GM23338 (cell line): Measurements from ENCODE around the gene FDX1. TPM values are rescaled to one million over a fixed set of nuclear protein-coding genes. Genes with fewer than 3 reads are reported as not detected.

Experiments used
- ATAC-seq: fragments of 200-7000 bp; cut with Tn5 transposase; 3 replicates; pipeline ENCODE4 v1.9.1; 2020
- DNase-seq: peaks from one replicate; pipeline ENCODE4 v3.0.0-alpha.2; 2015; ENCODE audit warnings: low spot score
- H2AFZ ChIP-seq: fragments of 200-600 bp; sonication (generic); 2 replicates; pipeline ENCODE4 v1.8.0; 2016; ENCODE audit warnings: antibody characterized with exemption, mild to moderate bottlenecking, moderate library complexity
- H3F3A ChIP-seq: fragments of 200-600 bp; sonication (generic); replicated peaks from 2 replicates; pipeline ENCODE4 v1.8.0; 2017; ENCODE audit warnings: antibody characterized with exemption, mixed run types, low read depth
- H3K27ac ChIP-seq: fragments of 200-600 bp; sonication (generic); 2 replicates; pipeline ENCODE4 v1.6.1; 2016; ENCODE audit warnings: low read depth
- H3K27me3 ChIP-seq: fragments of 200-600 bp; sonication (generic); 2 replicates; pipeline ENCODE4 v1.8.0; 2016; ENCODE audit warnings: mild to moderate bottlenecking, mixed run types, moderate library complexity; ENCODE audit not compliant: insufficient read depth
- H3K36me3 ChIP-seq: fragments of 200-600 bp; sonication (generic); 2 replicates; pipeline ENCODE4 v1.8.0; 2016; ENCODE audit warnings: mild to moderate bottlenecking; ENCODE audit not compliant: insufficient read depth
- H3K4me1 ChIP-seq: fragments of 200-600 bp; sonication (generic); 2 replicates; pipeline ENCODE4 v1.8.0; 2016; ENCODE audit warnings: mild to moderate bottlenecking, moderate library complexity; ENCODE audit not compliant: insufficient read depth
- H3K4me2 ChIP-seq: fragments of 200-600 bp; sonication (generic); 2 replicates; pipeline ENCODE4 v1.7.1; 2017; ENCODE audit warnings: mixed run types
- H3K4me3 ChIP-seq: fragments of 200-600 bp; sonication (generic); 2 replicates; pipeline ENCODE4 v1.6.1; 2016; ENCODE audit warnings: mixed run types
- H3K79me2 ChIP-seq: fragments of 200-600 bp; sonication (generic); replicated peaks from 2 replicates; pipeline ENCODE4 v1.8.0; 2017; ENCODE audit warnings: mild to moderate bottlenecking; ENCODE audit not compliant: insufficient read depth
- H3K9me2 ChIP-seq: fragments of 200-600 bp; sonication (generic); 2 replicates; pipeline ENCODE4 v1.8.0; 2017; ENCODE audit not compliant: insufficient read depth
- H4K20me1 ChIP-seq: fragments of 200-600 bp; sonication (generic); replicated peaks from 2 replicates; pipeline ENCODE4 v1.8.0; 2017; ENCODE audit warnings: mild to moderate bottlenecking; ENCODE audit not compliant: insufficient read depth
- H3K27ac Mint-ChIP-seq: 2 replicates; pipeline ENCODE4 v1.8.0; 2020; ENCODE audit warnings: inconsistent platforms, mild to moderate bottlenecking, moderate library complexity, mixed read lengths
- H3K27me3 Mint-ChIP-seq: 3 replicates; pipeline ENCODE4 v1.8.0; 2022; ENCODE audit warnings: low read depth, mild to moderate bottlenecking, moderate library complexity, mixed read lengths, inconsistent platforms; ENCODE audit not compliant: insufficient read depth, poor library complexity
- H3K36me3 Mint-ChIP-seq: 3 replicates; pipeline ENCODE4 v1.8.0; 2021; ENCODE audit warnings: low read depth, mild to moderate bottlenecking, inconsistent platforms, moderate library complexity, mixed read lengths
- H3K4me1 Mint-ChIP-seq: 3 replicates; pipeline ENCODE4 v1.8.0; 2020; ENCODE audit warnings: mild to moderate bottlenecking, inconsistent platforms, mixed read lengths
- H3K4me3 Mint-ChIP-seq: 3 replicates; pipeline ENCODE4 v1.8.0; 2021; ENCODE audit warnings: moderate library complexity, mild to moderate bottlenecking, inconsistent platforms, mixed read lengths
- H3K9me3 Mint-ChIP-seq: 3 replicates; pipeline ENCODE4 v1.8.0; 2020; ENCODE audit warnings: moderate library complexity, mild to moderate bottlenecking, inconsistent platforms, mixed read lengths
- CREB1 ChIP-seq: fragments of 250-450 bp; sonication (Bioruptor Pico); IDR thresholded peaks from 2 replicates; pipeline ENCODE4 v1.5.0; 2020; ENCODE audit warnings: low read depth, mild to moderate bottlenecking, moderate library complexity
- EZH2phosphoT487 ChIP-seq: fragments of 200-600 bp; sonication (generic); IDR thresholded peaks from one replicate; pipeline ENCODE4 v1.8.1; 2018; ENCODE audit warnings: antibody characterized with exemption; ENCODE audit not compliant: unreplicated experiment
- JUNB ChIP-seq: IDR thresholded peaks from one replicate; pipeline ENCODE4 v1.6.1; 2016; ENCODE audit warnings: antibody characterized with exemption; ENCODE audit not compliant: unreplicated experiment
- NANOG ChIP-seq: IDR thresholded peaks from 2 replicates; pipeline ENCODE4 v1.6.1; 2016; ENCODE audit warnings: antibody characterized with exemption, borderline replicate concordance
- STAT1 ChIP-seq: IDR thresholded peaks from one replicate; pipeline ENCODE4 v1.6.1; 2016; ENCODE audit warnings: antibody characterized with exemption; ENCODE audit not compliant: unreplicated experiment
- ZNF114 ChIP-seq: fragments of 250-450 bp; sonication (Bioruptor Pico); IDR thresholded peaks from 2 replicates; pipeline ENCODE4 v1.5.0; 2020; ENCODE audit warnings: mild to moderate bottlenecking, moderate library complexity
- ZNF331 ChIP-seq: fragments of 250-450 bp; sonication (Bioruptor Pico); IDR thresholded peaks from 2 replicates; pipeline ENCODE4 v1.5.0; 2020; ENCODE audit warnings: low read depth, mild to moderate bottlenecking, moderate library complexity
- polyA plus RNA-seq: library from polyadenylated mRNA; unstranded; fragments of >200 nt; fragmentation: Nextera tagmentation; extraction: Ambion mirVana; gene quantifications from 2 replicates; pipeline ENCODE4 v1.2.1, GENCODE V29; 2016
- total RNA-seq: library from RNA; depleted of rRNA; stranded (reverse); fragments of >200 nt; shearing (Covaris generic); gene quantifications from 2 replicates; pipeline ENCODE4 v1.2.3, GENCODE V29; 2014
- TF ChIP-seq, protein P1 (sequence below): IDR thresholded peaks from 2 replicates; pipeline ENCODE4 v1.6.1; 2016; ENCODE audit warnings: antibody characterized with exemption
- TF ChIP-seq, protein P2 (sequence below): fragments of 250-450 bp; sonication (Bioruptor Pico); IDR thresholded peaks from 2 replicates; pipeline ENCODE4 v1.5.0; 2020; ENCODE audit warnings: mild to moderate bottlenecking, moderate library complexity
- TF ChIP-seq, protein P3 (sequence below): IDR thresholded peaks from one replicate; pipeline ENCODE4 v1.6.1; 2018; ENCODE audit warnings: antibody characterized with exemption; ENCODE audit not compliant: unreplicated experiment

Gene FDX1
- total and polyA plus RNA-seq, 2 experiments from 2014 or later = 11.1 to 15.9 TPM

DNA sequence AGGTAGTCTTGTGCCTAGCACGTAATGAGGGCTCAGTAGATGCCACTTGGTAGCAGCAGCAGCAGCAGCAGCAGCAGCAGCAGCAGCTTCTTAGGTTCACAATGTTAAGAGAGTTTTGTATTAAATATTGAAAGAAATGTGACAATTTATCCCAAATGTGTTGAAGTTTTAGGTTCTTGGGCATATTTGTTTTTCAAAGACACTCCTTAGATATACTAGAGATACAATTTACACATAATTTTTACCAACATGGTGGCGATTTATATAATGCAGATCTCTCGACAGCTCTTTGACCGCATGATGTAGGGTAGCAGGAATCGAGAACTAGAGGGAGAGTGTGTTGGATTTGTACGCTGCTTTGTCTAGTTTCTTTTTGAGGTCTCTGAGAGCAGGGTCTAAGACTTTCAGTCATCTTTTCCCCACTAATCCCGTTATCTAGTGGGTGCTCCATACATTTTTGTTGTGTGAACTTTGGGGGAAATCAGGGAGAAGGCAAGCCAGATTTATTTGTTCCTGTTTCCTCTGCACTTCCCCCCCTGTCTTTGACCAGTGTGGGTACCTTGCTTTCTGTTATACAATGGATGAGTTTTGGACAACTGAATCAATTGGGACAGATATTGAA, 1.4 kb downstream of the FDX1 start (continued):
- TF ChIP-seq, protein P1, sequence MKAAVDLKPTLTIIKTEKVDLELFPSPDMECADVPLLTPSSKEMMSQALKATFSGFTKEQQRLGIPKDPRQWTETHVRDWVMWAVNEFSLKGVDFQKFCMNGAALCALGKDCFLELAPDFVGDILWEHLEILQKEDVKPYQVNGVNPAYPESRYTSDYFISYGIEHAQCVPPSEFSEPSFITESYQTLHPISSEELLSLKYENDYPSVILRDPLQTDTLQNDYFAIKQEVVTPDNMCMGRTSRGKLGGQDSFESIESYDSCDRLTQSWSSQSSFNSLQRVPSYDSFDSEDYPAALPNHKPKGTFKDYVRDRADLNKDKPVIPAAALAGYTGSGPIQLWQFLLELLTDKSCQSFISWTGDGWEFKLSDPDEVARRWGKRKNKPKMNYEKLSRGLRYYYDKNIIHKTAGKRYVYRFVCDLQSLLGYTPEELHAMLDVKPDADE = no peak
- TF ChIP-seq STAT1 (no peak), ZNF114 (CRISPR knock-in tag) (no peak), CREB1 (CRISPR knock-in tag) (no peak)
- TF ChIP-seq, protein P2, sequence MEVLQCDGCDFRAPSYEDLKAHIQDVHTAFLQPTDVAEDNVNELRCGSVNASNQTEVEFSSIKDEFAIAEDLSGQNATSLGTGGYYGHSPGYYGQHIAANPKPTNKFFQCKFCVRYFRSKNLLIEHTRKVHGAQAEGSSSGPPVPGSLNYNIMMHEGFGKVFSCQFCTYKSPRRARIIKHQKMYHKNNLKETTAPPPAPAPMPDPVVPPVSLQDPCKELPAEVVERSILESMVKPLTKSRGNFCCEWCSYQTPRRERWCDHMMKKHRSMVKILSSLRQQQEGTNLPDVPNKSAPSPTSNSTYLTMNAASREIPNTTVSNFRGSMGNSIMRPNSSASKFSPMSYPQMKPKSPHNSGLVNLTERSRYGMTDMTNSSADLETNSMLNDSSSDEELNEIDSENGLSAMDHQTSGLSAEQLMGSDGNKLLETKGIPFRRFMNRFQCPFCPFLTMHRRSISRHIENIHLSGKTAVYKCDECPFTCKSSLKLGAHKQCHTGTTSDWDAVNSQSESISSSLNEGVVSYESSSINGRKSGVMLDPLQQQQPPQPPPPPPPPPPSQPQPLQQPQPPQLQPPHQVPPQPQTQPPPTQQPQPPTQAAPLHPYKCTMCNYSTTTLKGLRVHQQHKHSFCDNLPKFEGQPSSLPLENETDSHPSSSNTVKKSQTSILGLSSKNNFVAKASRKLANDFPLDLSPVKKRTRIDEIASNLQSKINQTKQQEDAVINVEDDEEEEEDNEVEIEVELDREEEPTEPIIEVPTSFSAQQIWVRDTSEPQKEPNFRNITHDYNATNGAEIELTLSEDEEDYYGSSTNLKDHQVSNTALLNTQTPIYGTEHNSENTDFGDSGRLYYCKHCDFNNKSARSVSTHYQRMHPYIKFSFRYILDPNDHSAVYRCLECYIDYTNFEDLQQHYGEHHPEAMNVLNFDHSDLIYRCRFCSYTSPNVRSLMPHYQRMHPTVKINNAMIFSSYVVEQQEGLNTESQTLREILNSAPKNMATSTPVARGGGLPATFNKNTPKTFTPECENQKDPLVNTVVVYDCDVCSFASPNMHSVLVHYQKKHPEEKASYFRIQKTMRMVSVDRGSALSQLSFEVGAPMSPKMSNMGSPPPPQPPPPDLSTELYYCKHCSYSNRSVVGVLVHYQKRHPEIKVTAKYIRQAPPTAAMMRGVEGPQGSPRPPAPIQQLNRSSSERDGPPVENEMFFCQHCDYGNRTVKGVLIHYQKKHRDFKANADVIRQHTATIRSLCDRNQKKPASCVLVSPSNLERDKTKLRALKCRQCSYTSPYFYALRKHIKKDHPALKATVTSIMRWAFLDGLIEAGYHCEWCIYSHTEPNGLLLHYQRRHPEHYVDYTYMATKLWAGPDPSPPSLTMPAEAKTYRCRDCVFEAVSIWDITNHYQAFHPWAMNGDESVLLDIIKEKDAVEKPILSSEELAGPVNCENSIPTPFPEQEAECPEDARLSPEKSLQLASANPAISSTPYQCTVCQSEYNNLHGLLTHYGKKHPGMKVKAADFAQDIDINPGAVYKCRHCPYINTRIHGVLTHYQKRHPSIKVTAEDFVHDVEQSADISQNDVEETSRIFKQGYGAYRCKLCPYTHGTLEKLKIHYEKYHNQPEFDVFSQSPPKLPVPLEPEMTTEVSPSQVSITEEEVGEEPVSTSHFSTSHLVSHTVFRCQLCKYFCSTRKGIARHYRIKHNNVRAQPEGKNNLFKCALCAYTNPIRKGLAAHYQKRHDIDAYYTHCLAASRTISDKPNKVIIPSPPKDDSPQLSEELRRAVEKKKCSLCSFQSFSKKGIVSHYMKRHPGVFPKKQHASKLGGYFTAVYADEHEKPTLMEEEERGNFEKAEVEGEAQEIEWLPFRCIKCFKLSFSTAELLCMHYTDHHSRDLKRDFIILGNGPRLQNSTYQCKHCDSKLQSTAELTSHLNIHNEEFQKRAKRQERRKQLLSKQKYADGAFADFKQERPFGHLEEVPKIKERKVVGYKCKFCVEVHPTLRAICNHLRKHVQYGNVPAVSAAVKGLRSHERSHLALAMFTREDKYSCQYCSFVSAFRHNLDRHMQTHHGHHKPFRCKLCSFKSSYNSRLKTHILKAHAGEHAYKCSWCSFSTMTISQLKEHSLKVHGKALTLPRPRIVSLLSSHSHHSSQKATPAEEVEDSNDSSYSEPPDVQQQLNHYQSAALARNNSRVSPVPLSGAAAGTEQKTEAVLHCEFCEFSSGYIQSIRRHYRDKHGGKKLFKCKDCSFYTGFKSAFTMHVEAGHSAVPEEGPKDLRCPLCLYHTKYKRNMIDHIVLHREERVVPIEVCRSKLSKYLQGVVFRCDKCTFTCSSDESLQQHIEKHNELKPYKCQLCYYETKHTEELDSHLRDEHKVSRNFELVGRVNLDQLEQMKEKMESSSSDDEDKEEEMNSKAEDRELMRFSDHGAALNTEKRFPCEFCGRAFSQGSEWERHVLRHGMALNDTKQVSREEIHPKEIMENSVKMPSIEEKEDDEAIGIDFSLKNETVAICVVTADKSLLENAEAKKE (CRISPR knock-in tag) = no peak

DNA sequence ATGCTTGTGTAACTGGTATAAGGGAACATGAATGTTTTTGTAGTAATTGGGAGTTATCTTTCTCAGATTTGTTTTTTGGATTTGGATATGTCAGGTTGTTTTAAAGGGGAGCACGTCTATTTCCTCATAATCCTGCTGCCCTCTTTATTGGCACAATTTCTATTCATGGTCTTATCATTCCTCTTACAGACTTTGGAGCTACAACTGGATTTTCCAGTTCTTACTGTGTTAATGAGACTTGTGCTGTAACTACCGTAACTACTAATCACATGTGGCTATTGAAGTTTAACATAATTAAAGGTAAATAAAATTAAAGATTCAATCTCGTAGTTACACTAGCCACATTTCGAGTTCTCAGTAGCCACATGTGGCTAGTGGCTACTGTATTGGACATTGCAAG, 1.9 kb downstream of the FDX1 start:
- H3F3A ChIP-seq = no peaks in the 10 kb centered on the region; the same call in 1 of the 2 replicates
- H3K79me2 ChIP-seq = peaks cover 44% of the 10 kb centered on the region
- no peak overlapping the region for H2AFZ ChIP-seq
- Mint-ChIP-seq H3K27me3 (no peaks in the 10 kb centered on the region), H3K36me3 (no peaks in the 10 kb centered on the region), H3K4me3 (peak overlapping the region; percentile 97), H3K9me3 (no peaks in the 10 kb centered on the region), H3K4me1 (peaks cover 30% of the 10 kb centered on the region; the same call in 2 of the 3 replicates), H3K27ac (no peak overlapping the region)
- ATAC-seq = no peak
- no peaks in the 10 kb centered on the region for H4K20me1 ChIP-seq
- no peaks in the 10 kb centered on the region for H3K9me2 ChIP-seq
- peaks cover 4% of the 10 kb centered on the region; the same call in 1 of the 2 replicates for H3K27me3 ChIP-seq
- H3K36me3 ChIP-seq = no peaks in the 10 kb centered on the region
- no peak for DNase-seq
- peaks cover 23% of the 10 kb centered on the region for H3K4me1 ChIP-seq
- H3K27ac ChIP-seq = no peak overlapping the region
- H3K4me3 ChIP-seq = peak overlapping the region; percentile 89; the same call in 1 of the 2 replicates
- H3K4me2 ChIP-seq = peak overlapping the region; percentile 98; the same call in 1 of the 2 replicates
- TF ChIP-seq, protein P3, sequence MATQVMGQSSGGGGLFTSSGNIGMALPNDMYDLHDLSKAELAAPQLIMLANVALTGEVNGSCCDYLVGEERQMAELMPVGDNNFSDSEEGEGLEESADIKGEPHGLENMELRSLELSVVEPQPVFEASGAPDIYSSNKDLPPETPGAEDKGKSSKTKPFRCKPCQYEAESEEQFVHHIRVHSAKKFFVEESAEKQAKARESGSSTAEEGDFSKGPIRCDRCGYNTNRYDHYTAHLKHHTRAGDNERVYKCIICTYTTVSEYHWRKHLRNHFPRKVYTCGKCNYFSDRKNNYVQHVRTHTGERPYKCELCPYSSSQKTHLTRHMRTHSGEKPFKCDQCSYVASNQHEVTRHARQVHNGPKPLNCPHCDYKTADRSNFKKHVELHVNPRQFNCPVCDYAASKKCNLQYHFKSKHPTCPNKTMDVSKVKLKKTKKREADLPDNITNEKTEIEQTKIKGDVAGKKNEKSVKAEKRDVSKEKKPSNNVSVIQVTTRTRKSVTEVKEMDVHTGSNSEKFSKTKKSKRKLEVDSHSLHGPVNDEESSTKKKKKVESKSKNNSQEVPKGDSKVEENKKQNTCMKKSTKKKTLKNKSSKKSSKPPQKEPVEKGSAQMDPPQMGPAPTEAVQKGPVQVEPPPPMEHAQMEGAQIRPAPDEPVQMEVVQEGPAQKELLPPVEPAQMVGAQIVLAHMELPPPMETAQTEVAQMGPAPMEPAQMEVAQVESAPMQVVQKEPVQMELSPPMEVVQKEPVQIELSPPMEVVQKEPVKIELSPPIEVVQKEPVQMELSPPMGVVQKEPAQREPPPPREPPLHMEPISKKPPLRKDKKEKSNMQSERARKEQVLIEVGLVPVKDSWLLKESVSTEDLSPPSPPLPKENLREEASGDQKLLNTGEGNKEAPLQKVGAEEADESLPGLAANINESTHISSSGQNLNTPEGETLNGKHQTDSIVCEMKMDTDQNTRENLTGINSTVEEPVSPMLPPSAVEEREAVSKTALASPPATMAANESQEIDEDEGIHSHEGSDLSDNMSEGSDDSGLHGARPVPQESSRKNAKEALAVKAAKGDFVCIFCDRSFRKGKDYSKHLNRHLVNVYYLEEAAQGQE = no peak
- no peak for TF ChIP-seq EZH2phosphoT487
- TF ChIP-seq NANOG = no peak
- no peak for TF ChIP-seq STAT1
- no peak for TF ChIP-seq ZNF331 (CRISPR knock-in tag)
- TF ChIP-seq JUNB = no peak
